DND-41 (cell line): ENCODE results near the gene TTC16.

Experiments
- ATAC-seq: fragments of 200-7000 bp; cut with Tn5 transposase; 3 replicates; pipeline ENCODE4 v1.9.1; 2021; ENCODE audit warnings: low read depth; ENCODE audit not compliant: insufficient read depth
- DNase-seq: peaks from one replicate; pipeline ENCODE4 v3.0.0-alpha.2; 2020
- H2AFZ ChIP-seq: 2 replicates; pipeline ENCODE4 v1.6.0; 2012; ENCODE audit warnings: low read depth, low read length
- H3K27ac ChIP-seq: 2 replicates; pipeline ENCODE4 v1.5.1; 2012; ENCODE audit warnings: low read length, inconsistent platforms
- H3K27me3 ChIP-seq: fragments of 200-600 bp; sonication (generic); 2 replicates; pipeline ENCODE4 v1.6.0; 2012; ENCODE audit warnings: low read length, mild to moderate bottlenecking, inconsistent platforms; ENCODE audit not compliant: insufficient read depth, poor library complexity
- H3K36me3 ChIP-seq: 2 replicates; pipeline ENCODE4 v1.5.1; 2012; ENCODE audit warnings: low read length, inconsistent platforms; ENCODE audit not compliant: insufficient read depth
- H3K4me1 ChIP-seq: 2 replicates; pipeline ENCODE4 v1.5.1; 2012; ENCODE audit warnings: mild to moderate bottlenecking, low read length; ENCODE audit not compliant: insufficient read depth
- H3K4me2 ChIP-seq: 2 replicates; pipeline ENCODE4 v1.6.0; 2012; ENCODE audit warnings: mild to moderate bottlenecking, moderate library complexity, low read length, inconsistent platforms; ENCODE audit not compliant: insufficient read depth
- H3K4me3 ChIP-seq, 2 experiments: fragments of 200-600 bp in 1 of 2; shearing (Covaris generic) in 1 of 2; 2 replicates each; pipeline ENCODE4 v1.5.1; 2012 to 2016; ENCODE audit warnings: inconsistent platforms in 2 of 2, low read length in 2 of 2, mild to moderate bottlenecking in 2 of 2, low read depth in 1 of 2, moderate library complexity in 1 of 2
- H3K79me2 ChIP-seq: 2 replicates; pipeline ENCODE4 v1.6.0; 2012; ENCODE audit warnings: low read length, inconsistent platforms; ENCODE audit not compliant: insufficient read depth
- H3K9ac ChIP-seq: 2 replicates; pipeline ENCODE4 v1.6.0; 2012; ENCODE audit warnings: low read depth, mild to moderate bottlenecking, inconsistent platforms, low read length, moderate library complexity
- H3K9me3 ChIP-seq: 2 replicates; pipeline ENCODE4 v1.5.1; 2012; ENCODE audit warnings: low read length, moderate library complexity, mild to moderate bottlenecking, inconsistent platforms; ENCODE audit not compliant: insufficient read depth, severe bottlenecking
- H4K20me1 ChIP-seq: 2 replicates; pipeline ENCODE4 v1.6.0; 2012; ENCODE audit warnings: low read length; ENCODE audit not compliant: insufficient read depth
- CTCF ChIP-seq: IDR thresholded peaks from 2 replicates; pipeline ENCODE4 v1.5.1; 2012; ENCODE audit warnings: borderline replicate concordance, low read length, moderate library complexity, mild to moderate bottlenecking; ENCODE audit not compliant: poor library complexity, severe bottlenecking; ENCODE audit errors: extremely low read depth
- EZH2 ChIP-seq: IDR thresholded peaks from 3 replicates; pipeline ENCODE4 v1.6.1; 2012; ENCODE audit warnings: borderline replicate concordance, low read depth, mild to moderate bottlenecking, moderate library complexity, low read length, inconsistent platforms; ENCODE audit not compliant: severe bottlenecking

The TTC16 gene

GRCh38 chr9:127753148-127753547, 37.3 kb downstream of the TTC16 start:
- Histone ChIP-seq H3K27ac (no peak overlapping the region), H3K36me3 (no peaks in the 10 kb centered on the region), H3K27me3 (no peaks in the 10 kb centered on the region), H3K4me3 (no peak overlapping the region), H3K9ac (no peak overlapping the region), H2AFZ (no peak overlapping the region), H3K4me2 (no peak overlapping the region), H3K4me1 (no peaks in the 10 kb centered on the region), H3K9me3 (no peaks in the 10 kb centered on the region), H4K20me1 (no peaks in the 10 kb centered on the region), H3K79me2 (no peaks in the 10 kb centered on the region)
- DNase-seq (no peak), ATAC-seq (no peak)
- no peak for TF ChIP-seq EZH2
- TF ChIP-seq CTCF = no peak

- Histone ChIP-seq H3K36me3 (no peaks in the 10 kb centered on the region), H3K9me3 (no peaks in the 10 kb centered on the region), H3K27ac (no peak overlapping the region)
These were observed 37.7 kb downstream of the TTC16 start for GRCh38 chr9:127753622-127754021.

GRCh38 chr9:127754099-127755060, 38.5 kb downstream of the TTC16 start:
- Histone ChIP-seq H2AFZ (no peak overlapping the region), H3K27me3 (no peaks in the 10 kb centered on the region), H3K9me3 (no peaks in the 10 kb centered on the region), H4K20me1 (no peaks in the 10 kb centered on the region), H3K9ac (no peak overlapping the region), H3K4me1 (no peaks in the 10 kb centered on the region), H3K36me3 (no peaks in the 10 kb centered on the region), H3K4me2 (no peak overlapping the region), H3K27ac (no peak overlapping the region), H3K4me3 (no peak overlapping the region), H3K79me2 (no peaks in the 10 kb centered on the region)
- no peak for DNase-seq
- no peak for ATAC-seq
- TF ChIP-seq EZH2 (no peak), CTCF (no peak)

More at GRCh38 chr9:127753622-127754021, 37.7 kb downstream of the TTC16 start:
- Histone ChIP-seq H2AFZ (no peak overlapping the region), H3K79me2 (no peaks in the 10 kb centered on the region), H3K4me3 (no peak overlapping the region), H3K4me2 (no peak overlapping the region), H4K20me1 (no peaks in the 10 kb centered on the region), H3K27me3 (no peaks in the 10 kb centered on the region), H3K9ac (no peak overlapping the region), H3K4me1 (no peaks in the 10 kb centered on the region)
- TF ChIP-seq EZH2 (no peak), CTCF (no peak)
- DNase-seq = no peak
- no peak for ATAC-seq
